ENCODE results near the gene MEI1. TPM values are rescaled to one million over a fixed set of nuclear protein-coding genes. Genes with fewer than 3 reads are reported as not detected.
A peak's percentile ranks its signal among the peaks of the same experiment; 100 is the strongest.

MEI1 gene
- total and polyA plus RNA-seq, 9 of the 15 experiments (the other 6 are each of a cell fraction or from before 2014, with no cell fraction given): 0.08 to 0.68 (median 0.18) TPM; not detected in 2

DNA sequence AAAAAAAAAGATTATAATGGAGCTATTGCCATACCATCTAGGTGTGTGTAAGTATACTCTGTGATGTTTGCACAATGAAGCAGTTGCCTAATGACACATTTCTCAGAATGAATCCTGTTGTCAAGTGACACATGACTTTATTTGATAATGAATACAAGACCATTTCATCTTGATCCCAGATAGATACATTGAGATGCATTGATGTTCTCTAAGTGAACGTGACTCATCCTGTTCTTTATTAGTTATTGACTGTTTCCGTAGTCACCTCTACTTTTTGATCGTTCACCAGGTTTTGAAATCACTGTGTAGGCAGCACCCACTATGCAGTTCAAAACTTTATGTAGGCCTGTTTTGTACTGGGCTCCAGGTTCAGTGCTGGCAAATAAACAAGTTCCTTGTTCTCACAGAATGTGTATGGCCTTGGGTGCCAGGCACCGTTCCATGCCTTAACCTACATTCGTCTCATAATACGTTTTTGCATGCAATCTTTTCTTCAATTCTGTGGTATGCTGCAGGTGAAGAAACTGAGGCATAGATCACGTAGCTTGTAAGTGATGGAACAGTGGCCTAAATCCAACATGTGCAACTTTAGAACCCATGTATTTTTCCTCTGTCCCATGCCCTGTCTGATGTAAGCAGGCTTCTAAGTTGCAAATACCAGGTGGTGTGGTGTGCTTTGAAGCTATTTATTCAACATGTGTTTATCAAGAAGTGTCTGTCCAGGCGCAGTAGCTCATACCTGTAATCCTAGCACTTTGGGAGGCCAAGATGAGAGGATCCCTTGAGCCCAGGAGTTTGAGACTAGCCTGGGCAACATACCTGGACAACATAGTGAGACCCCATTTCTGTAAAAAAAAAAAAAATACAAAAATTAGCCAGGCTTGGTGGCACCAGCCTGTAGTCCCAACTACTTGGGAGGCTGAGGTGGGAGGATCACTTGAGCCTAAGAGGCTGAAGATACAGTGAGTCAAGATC is 144.0 kb downstream of the MEI1 start (continued):
- no peak for TF ChIP-seq ESRRB (CRISPR knock-in tag; IDR thresholded peaks at IDR 0.05; ENCODE audit: borderline replicate concordance)
- no peak for TF ChIP-seq PHF8 (IDR thresholded peaks at IDR 0.05; ENCODE audit: borderline replicate concordance, low read length)
- 0 out of 2 replicates have a peak, but pooled peaks have one; percentile 47 for TF ChIP-seq MYC (IDR thresholded peaks at IDR 0.05; ENCODE audit: low read depth, low read length)
- no peak for TF ChIP-seq MYC (CRISPR knock-in tag; IDR thresholded peaks at IDR 0.05; ENCODE audit: borderline replicate concordance, low read depth)
- no peak for TF ChIP-seq ZNF239 (CRISPR knock-in tag; IDR thresholded peaks at IDR 0.05)
- TF ChIP-seq, protein P1, sequence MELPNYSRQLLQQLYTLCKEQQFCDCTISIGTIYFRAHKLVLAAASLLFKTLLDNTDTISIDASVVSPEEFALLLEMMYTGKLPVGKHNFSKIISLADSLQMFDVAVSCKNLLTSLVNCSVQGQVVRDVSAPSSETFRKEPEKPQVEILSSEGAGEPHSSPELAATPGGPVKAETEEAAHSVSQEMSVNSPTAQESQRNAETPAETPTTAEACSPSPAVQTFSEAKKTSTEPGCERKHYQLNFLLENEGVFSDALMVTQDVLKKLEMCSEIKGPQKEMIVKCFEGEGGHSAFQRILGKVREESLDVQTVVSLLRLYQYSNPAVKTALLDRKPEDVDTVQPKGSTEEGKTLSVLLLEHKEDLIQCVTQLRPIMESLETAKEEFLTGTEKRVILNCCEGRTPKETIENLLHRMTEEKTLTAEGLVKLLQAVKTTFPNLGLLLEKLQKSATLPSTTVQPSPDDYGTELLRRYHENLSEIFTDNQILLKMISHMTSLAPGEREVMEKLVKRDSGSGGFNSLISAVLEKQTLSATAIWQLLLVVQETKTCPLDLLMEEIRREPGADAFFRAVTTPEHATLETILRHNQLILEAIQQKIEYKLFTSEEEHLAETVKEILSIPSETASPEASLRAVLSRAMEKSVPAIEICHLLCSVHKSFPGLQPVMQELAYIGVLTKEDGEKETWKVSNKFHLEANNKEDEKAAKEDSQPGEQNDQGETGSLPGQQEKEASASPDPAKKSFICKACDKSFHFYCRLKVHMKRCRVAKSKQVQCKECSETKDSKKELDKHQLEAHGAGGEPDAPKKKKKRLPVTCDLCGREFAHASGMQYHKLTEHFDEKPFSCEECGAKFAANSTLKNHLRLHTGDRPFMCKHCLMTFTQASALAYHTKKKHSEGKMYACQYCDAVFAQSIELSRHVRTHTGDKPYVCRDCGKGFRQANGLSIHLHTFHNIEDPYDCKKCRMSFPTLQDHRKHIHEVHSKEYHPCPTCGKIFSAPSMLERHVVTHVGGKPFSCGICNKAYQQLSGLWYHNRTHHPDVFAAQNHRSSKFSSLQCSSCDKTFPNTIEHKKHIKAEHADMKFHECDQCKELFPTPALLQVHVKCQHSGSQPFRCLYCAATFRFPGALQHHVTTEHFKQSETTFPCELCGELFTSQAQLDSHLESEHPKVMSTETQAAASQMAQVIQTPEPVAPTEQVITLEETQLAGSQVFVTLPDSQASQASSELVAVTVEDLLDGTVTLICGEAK (IDR thresholded peaks at IDR 0.05): peak; percentile 49; the same call in 1 of the 2 replicates
- TF ChIP-seq, protein P1 (CRISPR knock-in tag; IDR thresholded peaks at IDR 0.05): no peak

Data from K562 (cell line).